Measurements from ENCODE around the gene MRPL21. TPM values are rescaled to one million over a fixed set of nuclear protein-coding genes. Genes with fewer than 3 reads are reported as not detected.

Gene MRPL21
- total RNA-seq, 1 donor from 2014 or later = 64.4 TPM

DNA sequence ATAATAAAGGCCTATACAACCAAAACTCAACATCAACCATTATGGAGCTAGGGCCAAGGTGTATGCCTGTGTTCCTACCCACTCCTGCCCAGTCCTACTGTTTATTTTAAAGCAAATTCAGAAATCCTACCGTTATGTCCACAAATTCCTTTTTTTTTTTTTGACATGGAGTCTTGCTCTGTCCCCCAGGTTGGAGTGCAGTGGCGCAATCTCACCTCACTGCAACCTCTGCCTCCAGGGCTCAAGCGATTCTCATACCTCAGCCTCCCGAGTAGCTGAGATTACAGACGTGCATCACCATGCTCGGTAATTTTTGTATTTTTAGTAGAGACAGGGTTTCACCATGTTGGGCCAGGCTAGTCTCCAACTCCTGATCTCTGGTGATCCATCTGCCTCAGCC is 58.8 kb downstream of the MRPL21 start:
- Mint-ChIP-seq H3K9me3 (no peaks in the 10 kb centered on the region), H3K27ac (ENCODE audit: unreplicated experiment) (no peak overlapping the region), H3K27me3 (ENCODE audit: low read depth) (peaks cover 85% of the 10 kb centered on the region), H3K4me1 (peaks cover 13% of the 10 kb centered on the region), H3K4me3 (peak overlapping the region; percentile 2), H3K36me3 (ENCODE audit: low read depth) (no peaks in the 10 kb centered on the region)
- no peak for DNase-seq (ENCODE audit: low read depth, low spot score)
- TF ChIP-seq, protein P1, sequence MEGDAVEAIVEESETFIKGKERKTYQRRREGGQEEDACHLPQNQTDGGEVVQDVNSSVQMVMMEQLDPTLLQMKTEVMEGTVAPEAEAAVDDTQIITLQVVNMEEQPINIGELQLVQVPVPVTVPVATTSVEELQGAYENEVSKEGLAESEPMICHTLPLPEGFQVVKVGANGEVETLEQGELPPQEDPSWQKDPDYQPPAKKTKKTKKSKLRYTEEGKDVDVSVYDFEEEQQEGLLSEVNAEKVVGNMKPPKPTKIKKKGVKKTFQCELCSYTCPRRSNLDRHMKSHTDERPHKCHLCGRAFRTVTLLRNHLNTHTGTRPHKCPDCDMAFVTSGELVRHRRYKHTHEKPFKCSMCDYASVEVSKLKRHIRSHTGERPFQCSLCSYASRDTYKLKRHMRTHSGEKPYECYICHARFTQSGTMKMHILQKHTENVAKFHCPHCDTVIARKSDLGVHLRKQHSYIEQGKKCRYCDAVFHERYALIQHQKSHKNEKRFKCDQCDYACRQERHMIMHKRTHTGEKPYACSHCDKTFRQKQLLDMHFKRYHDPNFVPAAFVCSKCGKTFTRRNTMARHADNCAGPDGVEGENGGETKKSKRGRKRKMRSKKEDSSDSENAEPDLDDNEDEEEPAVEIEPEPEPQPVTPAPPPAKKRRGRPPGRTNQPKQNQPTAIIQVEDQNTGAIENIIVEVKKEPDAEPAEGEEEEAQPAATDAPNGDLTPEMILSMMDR (conservative IDR thresholded peaks at IDR 0.05) = no peak

DNA sequence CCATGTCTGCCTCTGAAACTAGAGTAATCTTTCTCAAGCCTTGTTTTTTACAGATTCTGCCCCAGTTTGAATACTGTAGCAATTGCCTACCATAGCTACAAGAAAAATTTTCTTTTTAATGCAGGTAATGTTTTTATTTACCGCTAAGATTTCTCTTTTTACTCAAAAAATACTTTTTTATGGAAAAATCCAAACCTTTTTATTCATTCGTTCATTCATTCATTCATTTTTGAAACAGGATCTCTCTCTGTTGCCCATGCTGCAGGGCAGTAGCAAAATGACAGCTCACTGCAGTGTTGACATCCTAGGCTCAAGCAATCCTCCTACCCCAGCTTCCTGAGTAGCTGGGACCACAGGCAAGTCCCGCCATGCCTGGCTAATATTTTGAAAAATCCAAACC is 59.3 kb downstream of the MRPL21 start:
- H3K27ac Mint-ChIP-seq (ENCODE audit: unreplicated experiment) = no peak overlapping the region
- no peak for DNase-seq (ENCODE audit: low read depth, low spot score)
- peak overlapping the region; percentile 2 for H3K4me3 Mint-ChIP-seq
- H3K36me3 Mint-ChIP-seq (ENCODE audit: low read depth) = no peaks in the 10 kb centered on the region
- peaks cover 89% of the 10 kb centered on the region for H3K27me3 Mint-ChIP-seq (ENCODE audit: low read depth)
- H3K4me1 Mint-ChIP-seq = peaks cover 17% of the 10 kb centered on the region
- H3K9me3 Mint-ChIP-seq = no peaks in the 10 kb centered on the region
- TF ChIP-seq, protein P1 (conservative IDR thresholded peaks at IDR 0.05) = no peak

DNA sequence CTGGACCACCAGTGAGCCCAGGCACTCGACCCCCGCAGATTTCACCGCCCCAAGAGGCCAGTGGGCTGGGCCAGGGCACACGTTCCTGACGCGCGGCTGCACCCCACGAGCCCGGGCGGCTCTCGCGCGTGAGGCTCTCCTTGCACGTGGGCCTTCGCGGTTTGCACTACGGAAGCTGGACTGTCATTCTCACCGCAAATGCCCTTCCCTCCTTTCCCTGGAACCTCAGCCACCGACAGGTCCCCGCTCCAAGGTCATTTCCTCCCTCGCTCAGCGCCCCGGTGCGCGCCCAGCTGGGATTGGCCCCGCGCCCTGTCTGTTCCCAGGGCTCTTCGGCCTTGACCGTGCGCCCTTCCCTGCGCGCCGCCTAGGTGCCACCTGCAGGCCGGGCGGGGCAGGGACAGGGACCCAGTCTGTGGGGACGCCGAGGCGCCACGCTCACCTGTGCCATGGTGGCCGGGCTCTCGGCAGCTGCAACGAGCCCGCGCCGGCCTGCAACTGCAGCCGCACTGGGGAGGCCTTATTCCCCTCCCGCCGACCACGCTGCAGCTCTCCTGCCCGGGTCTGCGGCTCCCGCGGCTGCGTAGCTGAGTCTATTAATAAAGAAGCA is 59.8 kb downstream of the MRPL21 start:
- H3K4me3 Mint-ChIP-seq = peak overlapping the region; percentile 54
- TF ChIP-seq, protein P1 (conservative IDR thresholded peaks at IDR 0.05) = peak; percentile 63
- no peak for DNase-seq (ENCODE audit: low read depth, low spot score)
- H3K4me1 Mint-ChIP-seq = peaks cover 20% of the 10 kb centered on the region
- no peaks in the 10 kb centered on the region for H3K36me3 Mint-ChIP-seq (ENCODE audit: low read depth)
- H3K27ac Mint-ChIP-seq (ENCODE audit: unreplicated experiment) = no peak overlapping the region
- no peaks in the 10 kb centered on the region for H3K9me3 Mint-ChIP-seq
- peaks cover 89% of the 10 kb centered on the region for H3K27me3 Mint-ChIP-seq (ENCODE audit: low read depth)

DNA sequence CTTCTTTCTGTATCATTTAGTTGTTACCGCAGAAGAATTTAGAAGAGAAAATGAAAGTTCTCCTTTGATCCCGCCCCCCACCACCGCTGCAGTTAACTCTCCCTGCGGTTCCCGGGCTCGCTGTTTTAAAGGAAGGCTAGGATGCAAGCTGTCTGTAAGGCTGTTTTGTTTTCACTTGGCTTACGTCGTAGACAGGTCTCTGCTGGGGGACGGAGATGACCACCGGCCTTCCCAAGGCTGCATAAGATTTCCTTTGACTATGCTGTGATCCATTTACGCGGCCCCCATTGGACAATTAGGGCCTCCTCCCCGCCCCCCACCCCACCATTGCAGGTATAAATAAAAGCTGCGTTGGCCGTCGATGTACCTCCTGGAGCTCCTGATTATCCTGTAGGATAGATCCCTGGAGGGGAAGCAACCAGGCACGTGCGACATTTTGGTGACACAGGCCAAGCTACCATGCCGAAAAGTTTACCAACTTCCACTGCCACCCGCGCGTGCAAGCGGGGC is 60.5 kb downstream of the MRPL21 start:
- peak overlapping the region; percentile 68 for H3K4me3 Mint-ChIP-seq
- DNase-seq (ENCODE audit: low read depth, low spot score) = no peak
- peaks cover 86% of the 10 kb centered on the region for H3K27me3 Mint-ChIP-seq (ENCODE audit: low read depth)
- H3K9me3 Mint-ChIP-seq = no peaks in the 10 kb centered on the region
- H3K36me3 Mint-ChIP-seq (ENCODE audit: low read depth) = no peaks in the 10 kb centered on the region
- peaks cover 20% of the 10 kb centered on the region for H3K4me1 Mint-ChIP-seq
- H3K27ac Mint-ChIP-seq (ENCODE audit: unreplicated experiment) = no peak overlapping the region
- TF ChIP-seq, protein P1 (conservative IDR thresholded peaks at IDR 0.05) = no peak

DNA sequence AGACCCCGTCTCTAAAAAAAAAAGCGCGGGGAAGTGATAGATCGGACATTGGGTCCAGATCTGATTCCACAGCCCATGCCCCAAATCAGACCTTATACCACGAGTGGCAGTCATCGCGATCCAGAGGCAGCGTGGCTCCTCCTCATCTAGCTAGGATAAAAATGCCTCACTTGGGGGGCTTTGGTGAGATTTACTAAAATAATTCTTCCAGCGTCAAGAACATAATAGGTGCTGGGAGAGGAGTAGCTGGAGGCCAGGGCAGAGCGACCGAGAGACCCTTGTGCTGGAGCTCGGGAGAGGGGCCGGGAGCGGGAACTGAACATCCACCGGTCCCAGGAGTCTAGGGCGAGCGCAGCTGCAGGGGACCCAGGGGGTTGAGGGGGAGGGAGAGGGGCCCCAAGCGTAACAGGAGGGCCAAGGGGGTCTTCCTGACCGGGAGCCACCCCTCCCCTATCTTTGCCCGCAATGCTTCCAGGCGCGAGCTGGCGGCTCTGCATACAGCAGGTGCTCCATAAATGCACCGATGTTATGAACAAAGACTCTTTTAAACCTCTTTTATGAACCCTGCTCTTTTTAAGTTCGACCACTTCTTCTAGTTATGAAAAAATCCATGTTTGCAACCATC is 61.1 kb downstream of the MRPL21 start:
- no peak overlapping the region for H3K27ac Mint-ChIP-seq (ENCODE audit: unreplicated experiment)
- TF ChIP-seq, protein P1 (conservative IDR thresholded peaks at IDR 0.05) = no peak
- peaks cover 86% of the 10 kb centered on the region for H3K27me3 Mint-ChIP-seq (ENCODE audit: low read depth)
- H3K4me3 Mint-ChIP-seq = peak overlapping the region; percentile 68
- no peaks in the 10 kb centered on the region for H3K9me3 Mint-ChIP-seq
- no peaks in the 10 kb centered on the region for H3K36me3 Mint-ChIP-seq (ENCODE audit: low read depth)
- no peak for DNase-seq (ENCODE audit: low read depth, low spot score)
- peaks cover 24% of the 10 kb centered on the region for H3K4me1 Mint-ChIP-seq

Measured in neural crest cell (in vitro differentiated cells).